Measurements from ENCODE around the gene SNX25.

GRCh38 chr4:185215261-185215660, 5.9 kb downstream of the SNX25 start:
- no peak for TF ChIP-seq GATA3 (IDR thresholded peaks at IDR 0.05; ENCODE audit: low read depth, low read length)
- TF ChIP-seq GATA2 (IDR thresholded peaks at IDR 0.05; ENCODE audit: low read depth, low read length), result no peak
